H1 (cell line): ENCODE results near the gene LYVE1. TPM values are rescaled to one million over a fixed set of nuclear protein-coding genes. Genes with fewer than 3 reads are reported as not detected.

ENCODE experiments used
- CTCF ChIA-PET: fragments of 300-600 bp; sonication (Branson Sonifier 250); formaldehyde crosslinking; loops from one replicate; lab custom pipeline; 2021; ENCODE audit not compliant: partially characterized antibody; lab: Charles Lee
- POLR2A ChIA-PET: fragments of 300-600 bp; sonication (Branson Sonifier 250); formaldehyde crosslinking; loops from one replicate; lab custom pipeline; 2021; ENCODE audit warnings: inconsistent platforms; ENCODE audit not compliant: partially characterized antibody; lab: Charles Lee
- DNase-seq, 2 experiments: peaks; one replicate each; pipeline versions ENCODE4 v3.0.0 to v3.0.0-alpha.2; 2010 to 2022; ENCODE audit warnings: low spot score in 2 of 2, low read depth in 1 of 2, mixed read lengths in 1 of 2
- FAIRE-seq: peaks from 2 replicates; lab custom pipeline; 2011; peaks lifted over from hg19 to GRCh38; lab: Jason Lieb, UNC
- H2AFZ ChIP-seq: 2 replicates; pipeline ENCODE4 v1.8.1; 2012; ENCODE audit warnings: low read length, inconsistent platforms
- H2AK5ac ChIP-seq: 2 replicates; pipeline ENCODE4 v1.6.1; 2013; ENCODE audit warnings: low read depth, low read length
- H2BK120ac ChIP-seq: replicated peaks from 2 replicates; pipeline ENCODE3; 2013; ENCODE audit warnings: low read depth, low read length, inconsistent platforms
- H2BK12ac ChIP-seq: 2 replicates; pipeline ENCODE4 v1.6.1; 2013; ENCODE audit warnings: low read depth, low read length
- H2BK15ac ChIP-seq: 2 replicates; pipeline ENCODE4 v1.6.1; 2013; ENCODE audit warnings: low read length
- H2BK20ac ChIP-seq: 2 replicates; pipeline ENCODE4 v1.6.1; 2013; ENCODE audit warnings: low read length
- H2BK5ac ChIP-seq: 2 replicates; pipeline ENCODE4 v1.6.1; 2013; ENCODE audit warnings: low read depth, low read length
- H3K14ac ChIP-seq: 2 replicates; pipeline ENCODE4 v1.6.1; 2013; ENCODE audit warnings: inconsistent platforms; ENCODE audit not compliant: insufficient read length
- H3K18ac ChIP-seq: 2 replicates; pipeline ENCODE4 v1.6.1; 2013; ENCODE audit warnings: low read length; ENCODE audit errors: extremely low read depth
- H3K23ac ChIP-seq: 2 replicates; pipeline ENCODE4 v1.6.1; 2013; ENCODE audit warnings: inconsistent platforms; ENCODE audit not compliant: insufficient read length
- H3K23me2 ChIP-seq: 2 replicates; pipeline ENCODE4 v1.6.1; 2013; ENCODE audit warnings: low read depth, low read length
- H3K27ac ChIP-seq: 2 replicates; pipeline ENCODE4 v1.6.1; 2011; ENCODE audit warnings: low read depth, low read length, inconsistent platforms
- H3K27me3 ChIP-seq, 4 experiments: replicated peaks in 1 of 4; 1 replicate in 1 of 4; 2 replicates in 3 of 4; pipeline versions ENCODE4 v1.6.1 to v1.8.1; 2011 to 2013; ENCODE audit warnings: low read length in 3 of 4, mild to moderate bottlenecking in 3 of 4, inconsistent platforms in 2 of 4, mixed read lengths in 2 of 4, moderate library complexity in 1 of 4; ENCODE audit not compliant: control insufficient read depth in 3 of 4, insufficient read depth in 3 of 4; ENCODE audit errors: extremely low read depth in 1 of 4
- H3K36me3 ChIP-seq, 4 experiments: 2 replicates each; pipeline versions ENCODE4 v1.6.1 to v1.8.1; 2011 to 2013; ENCODE audit warnings: mild to moderate bottlenecking in 4 of 4, low read length in 3 of 4, moderate library complexity in 2 of 4, control low read depth in 1 of 4, inconsistent platforms in 1 of 4; ENCODE audit not compliant: insufficient read depth in 4 of 4, control insufficient read depth in 2 of 4
- H3K4ac ChIP-seq: replicated peaks from 2 replicates; pipeline ENCODE3; 2013; ENCODE audit warnings: low read length, low read depth, mixed read lengths, inconsistent platforms; ENCODE audit not compliant: insufficient read length
- H3K4me1 ChIP-seq, 4 experiments: replicated peaks in 1 of 4; 1 replicate in 1 of 4; 2 replicates in 3 of 4; pipeline versions ENCODE4 v1.6.1 to v1.8.1; 2011 to 2013; ENCODE audit warnings: low read length in 3 of 4, inconsistent platforms in 2 of 4, mixed read lengths in 1 of 4; ENCODE audit not compliant: insufficient read depth in 4 of 4, control insufficient read depth in 3 of 4
- H3K4me2 ChIP-seq, 2 experiments: 2 replicates each; pipeline versions ENCODE4 v1.6.1 to v1.8.1; 2011 to 2013; ENCODE audit warnings: low read depth in 2 of 2, low read length in 2 of 2, control low read depth in 1 of 2, inconsistent platforms in 1 of 2, mild to moderate bottlenecking in 1 of 2; ENCODE audit not compliant: insufficient read depth in 1 of 2
- H3K4me3 ChIP-seq, 4 experiments: fragments of 200-600, 300-600 bp in 1 of 4; sonication (generic), shearing (Covaris generic), sonication (Bioruptor Twin) in 1 of 4; 2 replicates each; pipeline versions ENCODE4 v1.5.1 to v1.8.1; 2011 to 2016; ENCODE audit warnings: low read length in 4 of 4, low read depth in 3 of 4, control low read depth in 2 of 4, inconsistent platforms in 2 of 4, mild to moderate bottlenecking in 2 of 4, mixed read lengths in 1 of 4, moderate library complexity in 1 of 4; ENCODE audit not compliant: insufficient read depth in 2 of 4; ENCODE audit errors: extremely low read depth in 1 of 4
- H3K56ac ChIP-seq: replicated peaks from 2 replicates; pipeline ENCODE3; 2013; ENCODE audit warnings: low read depth, mild to moderate bottlenecking, mixed read lengths, low read length, inconsistent platforms; ENCODE audit not compliant: insufficient read length
- H3K79me1 ChIP-seq: 2 replicates; pipeline ENCODE4 v1.6.1; 2013; ENCODE audit warnings: low read depth, low read length, control low read depth
- H3K79me2 ChIP-seq, 2 experiments: 2 replicates each; pipeline versions ENCODE4 v1.6.1 to v1.8.1; 2012 to 2013; ENCODE audit warnings: low read length in 2 of 2, mild to moderate bottlenecking in 2 of 2, inconsistent platforms in 1 of 2; ENCODE audit not compliant: insufficient read depth in 2 of 2, control insufficient read depth in 1 of 2
- H3K9ac ChIP-seq, 4 experiments: replicated peaks in 1 of 4; 1 replicate in 1 of 4; 2 replicates in 3 of 4; pipeline versions ENCODE4 v1.6.1 to v1.8.1; 2011 to 2013; ENCODE audit warnings: low read depth in 3 of 4, low read length in 3 of 4, control low read depth in 2 of 4, mild to moderate bottlenecking in 2 of 4, moderate library complexity in 2 of 4, inconsistent platforms in 1 of 4; ENCODE audit errors: extremely low read depth in 1 of 4
- H3K9me3 ChIP-seq, 2 experiments: 2 replicates each; pipeline versions ENCODE4 v1.6.1 to v1.8.1; 2012 to 2013; ENCODE audit warnings: mild to moderate bottlenecking in 2 of 2, moderate library complexity in 2 of 2, control low read depth in 1 of 2, inconsistent platforms in 1 of 2, low read depth in 1 of 2, low read length in 1 of 2, mixed read lengths in 1 of 2; ENCODE audit not compliant: insufficient read depth in 2 of 2
- H4K20me1 ChIP-seq, 2 experiments: replicated peaks in 1 of 2; 2 replicates each; pipeline versions ENCODE3 to v1.8.1; 2011 to 2013; ENCODE audit warnings: inconsistent platforms in 2 of 2, low read length in 2 of 2, mild to moderate bottlenecking in 1 of 2; ENCODE audit not compliant: insufficient read depth in 2 of 2, control insufficient read depth in 1 of 2
- H4K5ac ChIP-seq: 2 replicates; pipeline ENCODE4 v1.6.1; 2013; ENCODE audit warnings: low read length, low read depth, mixed read lengths, inconsistent platforms; ENCODE audit not compliant: insufficient read length
- H4K8ac ChIP-seq: 2 replicates; pipeline ENCODE4 v1.8.0; 2013; ENCODE audit warnings: mild to moderate bottlenecking, moderate library complexity, low read length, inconsistent platforms; ENCODE audit not compliant: insufficient read depth; ENCODE audit errors: extremely low read depth
- H4K91ac ChIP-seq: replicated peaks from 2 replicates; pipeline ENCODE3; 2013; ENCODE audit warnings: low read length, mixed read lengths, inconsistent platforms; ENCODE audit not compliant: insufficient read length
- CEBPB ChIP-seq: IDR thresholded peaks from 2 replicates; pipeline ENCODE4 v1.6.1; 2012; ENCODE audit warnings: low read depth, low read length
- WGBS, 2 experiments: shearing (Covaris generic) in 1 of 2; methylation state at CpG; one replicate each; pipeline versions ENCODE4 v1.1.6 to v1.1.7; 2013 to 2015; ENCODE audit warnings: low lambda C conversion rate in 2 of 2, mixed read lengths in 2 of 2, inconsistent platforms in 1 of 2, low coverage in 1 of 2, missing lambda C conversion rate in 1 of 2; ENCODE audit not compliant: insufficient replicate concordance in 2 of 2, insufficient coverage in 1 of 2, insufficient read length in 1 of 2; ENCODE audit errors: extremely low coverage in 1 of 2, missing lambda C conversion rate in 1 of 2; 5-methylcytosine and 5-hydroxymethylcytosine counted together
- polyA plus RNA-seq, 7 experiments: library from polyadenylated mRNA; depleted of rRNA in 3 of 7; stranded (reverse) in 5 of 7; unstranded in 2 of 7; fragments of >200 nt in 5 of 7; fragments of 200-250 nt in 2 of 7; gene quantifications; 1 replicate in 5 of 7; 2 replicates in 1 of 7; 4 replicates in 1 of 7; pipeline versions ENCODE4 v1.2.1 to v1.2.3, GENCODE V29; 2011 to 2013; ENCODE audit warnings: missing spikeins in 2 of 7, mixed read lengths in 2 of 7
- total RNA-seq: library from RNA; stranded (reverse); fragmentation: NEBNext Ultra II Directional; extraction: Animal tissue kit (Norgen Biotek cat#: 25700); gene quantifications from 2 replicates; pipeline ENCODE4 v1.2.1, GENCODE V29; 2021

LYVE1 gene
- total and polyA plus RNA-seq, 2 of the 8 experiments (the other 6 are each of a cell fraction or from before 2014, with no cell fraction given) = 0.09 TPM; not detected in 1

- Histone ChIP-seq H2BK15ac (no peak overlapping the region), H2BK120ac (no peak overlapping the region), H2BK20ac (no peak overlapping the region), H3K4ac (no peak overlapping the region), H2AFZ (no peak overlapping the region), H3K4me1 (peaks cover 0 to 2% (median under 1%) of the 10 kb centered on the region in 4 experiments; a peak in 2 of 7 replicates), H4K20me1 (no peaks in the 10 kb centered on the region), H3K27me3 (no peaks in the 10 kb centered on the region; a peak in 1 of 7 replicates), H3K9me3 (no peaks in the 10 kb centered on the region), H3K4me3 (no peak overlapping the region), H3K23ac (no peak overlapping the region), H4K5ac (no peak overlapping the region), H3K36me3 (no peaks in the 10 kb centered on the region), H3K56ac (no peak overlapping the region), H3K18ac (no peak overlapping the region), H3K9ac (no peak overlapping the region), H3K27ac (no peak overlapping the region), H2AK5ac (no peak overlapping the region), H3K4me2 (no peak overlapping the region), H4K8ac (no peak overlapping the region), H3K23me2 (no peaks in the 10 kb centered on the region; the same call in 1 of the 2 replicates), H3K14ac (no peak overlapping the region), H4K91ac (no peak overlapping the region), H2BK12ac (no peak overlapping the region), H3K79me1 (no peaks in the 10 kb centered on the region), H2BK5ac (no peak overlapping the region), H3K79me2 (no peaks in the 10 kb centered on the region)
- WGBS, 2 experiments = 100% methylated on average over 1 of the region's 1 CpG; no CpG with 5 or more reads in 1 of the 2 experiments
- ChIA-PET POLR2A (no interaction called here), CTCF (interaction anchor here (0.7 to 0.8 kb wide), 2 partner anchors 21 to 33 kb away, joined by 4 read pairs; partner anchors contain the start of gene RNF141)
- TF ChIP-seq CEBPB = no peak
- FAIRE-seq (no peak), DNase-seq (no peak)
Observed at GRCh38 chr11:10561947-10562346, 6.5 kb downstream of the LYVE1 start.
